Hippocampal formation (tissue), 2 donors: ENCODE results near the gene SMARCA4.
"Not testable (repeated sequence)": the region's sequence is repeated elsewhere in the genome, so short reads cannot be mapped to it uniquely, and the experiment has no call there.

Source experiments
- DNase-seq, 2 donors: peaks; one replicate each; lab custom pipeline; 2025; lab: John Stamatoyannopoulos, UW

Gene SMARCA4

DNA sequence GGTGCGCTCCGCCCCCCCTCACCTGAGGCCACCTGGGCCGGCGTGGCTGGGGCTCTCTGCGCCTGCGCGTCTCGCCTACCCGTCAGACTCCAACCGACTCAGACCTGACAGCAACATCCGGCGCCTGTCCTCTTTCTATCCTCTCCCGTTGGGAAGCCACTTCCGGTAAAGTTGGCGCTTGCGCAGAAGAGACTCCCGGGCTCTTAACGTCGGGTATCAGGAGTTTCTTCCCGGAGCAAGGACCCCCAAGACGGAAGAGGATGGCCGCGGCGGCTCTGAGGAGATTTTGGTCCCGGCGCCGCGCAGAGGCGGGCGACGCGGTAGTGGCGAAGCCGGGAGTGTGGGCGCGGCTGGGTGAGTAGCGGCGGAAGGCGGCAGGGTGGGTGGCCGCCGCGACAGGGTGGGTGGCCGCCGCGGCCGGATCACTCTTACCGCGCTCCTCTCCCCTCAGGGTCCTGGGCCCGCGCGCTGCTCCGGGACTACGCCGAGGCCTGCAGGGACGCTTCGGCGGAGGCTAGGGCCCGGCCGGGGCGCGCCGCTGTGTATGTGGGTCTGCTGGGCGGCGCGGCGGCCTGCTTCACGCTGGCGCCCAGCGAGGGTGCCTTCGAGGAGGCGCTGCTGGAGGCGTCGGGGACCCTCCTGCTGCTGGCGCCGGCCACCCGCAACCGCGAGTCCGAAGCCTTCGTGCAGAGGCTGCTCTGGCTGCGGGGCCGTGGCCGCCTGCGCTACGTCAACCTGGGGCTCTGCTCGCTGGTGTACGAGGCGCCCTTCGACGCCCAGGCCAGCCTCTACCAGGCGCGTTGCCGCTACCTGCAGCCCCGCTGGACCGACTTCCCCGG, 32.0 kb upstream of the SMARCA4 start, which contains the start of the genes TIMM29 and YIPF2:
Gene TIMM29, plus strand, starts transcription at position 249 of the 839 bp plus-strand sequence. Its CDS starts 12 bp downstream, at position 261.
Gene YIPF2, minus strand, starts transcription at position 77 of the 839 bp plus-strand sequence. CDS start 229 bp downstream, outside the sequence.
- DNase-seq, result peak; percentile 93 to 95

DNA sequence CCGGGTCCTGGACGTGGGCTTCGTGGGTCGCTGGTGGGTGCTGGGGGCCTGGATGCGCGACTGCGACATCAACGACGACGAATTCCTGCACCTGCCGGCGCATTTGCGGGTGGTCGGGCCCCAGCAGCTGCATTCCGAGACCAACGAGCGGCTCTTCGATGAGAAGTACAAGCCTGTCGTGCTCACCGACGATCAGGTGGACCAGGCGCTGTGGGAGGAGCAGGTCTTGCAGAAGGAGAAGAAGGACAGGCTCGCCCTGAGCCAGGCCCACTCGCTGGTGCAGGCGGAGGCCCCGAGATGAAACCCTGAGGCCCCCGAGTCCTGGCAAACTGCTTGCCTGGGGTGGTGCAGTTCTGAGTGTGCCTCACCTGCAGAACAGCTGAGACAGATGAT, 31.4 kb upstream of the SMARCA4 start:
- DNase-seq, result no peak

DNA sequence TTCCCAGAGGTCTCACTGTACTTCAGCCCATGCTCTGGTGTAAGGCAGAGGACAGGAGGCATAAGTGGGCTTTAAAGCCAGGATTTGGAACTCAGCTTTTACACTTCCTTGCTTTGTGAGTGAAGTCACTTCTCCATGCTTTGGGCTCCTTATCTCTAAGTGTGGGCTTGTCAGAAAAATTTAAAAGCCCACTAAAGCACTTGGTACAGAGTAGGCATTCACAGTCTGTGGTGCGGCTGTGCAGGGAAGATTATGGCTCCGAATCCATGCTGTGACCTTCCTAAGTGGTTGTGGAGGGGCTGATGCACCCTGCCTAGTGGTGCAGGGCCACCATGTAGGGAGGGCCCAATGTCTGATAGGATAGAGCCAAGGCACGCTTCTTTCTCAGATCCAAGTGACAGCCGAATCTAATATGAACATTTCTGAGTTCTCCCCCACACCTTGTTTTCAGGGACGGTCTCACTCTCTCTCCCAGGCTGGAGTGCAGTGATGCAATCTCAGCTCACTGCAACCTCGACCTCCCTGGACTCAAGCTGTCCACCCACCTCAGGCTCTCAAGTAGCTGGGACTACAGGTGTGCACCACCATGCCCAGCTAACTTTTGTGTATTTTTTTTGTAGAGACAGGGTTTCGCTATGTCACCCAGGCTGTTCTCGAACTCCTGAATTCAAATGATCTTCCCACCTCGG, 25.3 kb upstream of the SMARCA4 start:
- no peak for DNase-seq

DNA sequence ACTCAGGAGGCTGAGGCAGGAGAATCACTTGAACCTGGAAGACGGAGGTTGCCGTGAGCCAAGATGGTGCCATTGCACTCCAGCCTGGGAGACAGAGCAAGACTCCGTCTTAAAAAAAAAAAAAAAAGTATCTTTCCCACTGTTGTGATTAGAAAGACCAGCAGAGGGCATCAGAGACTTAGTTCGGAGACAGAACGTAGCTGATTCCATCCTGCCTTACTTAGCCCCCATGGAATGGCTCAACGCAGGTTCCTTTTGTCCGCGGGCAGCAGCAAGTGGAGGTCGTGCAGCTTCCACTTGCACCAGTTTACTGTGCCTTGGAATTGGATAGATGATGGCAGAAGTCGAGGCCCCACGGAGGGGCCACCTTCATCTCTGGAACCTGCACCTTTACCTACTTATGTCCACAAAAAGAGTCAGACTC, 24.2 kb upstream of the SMARCA4 start:
- peak; percentile 15 to 44 for DNase-seq

DNA sequence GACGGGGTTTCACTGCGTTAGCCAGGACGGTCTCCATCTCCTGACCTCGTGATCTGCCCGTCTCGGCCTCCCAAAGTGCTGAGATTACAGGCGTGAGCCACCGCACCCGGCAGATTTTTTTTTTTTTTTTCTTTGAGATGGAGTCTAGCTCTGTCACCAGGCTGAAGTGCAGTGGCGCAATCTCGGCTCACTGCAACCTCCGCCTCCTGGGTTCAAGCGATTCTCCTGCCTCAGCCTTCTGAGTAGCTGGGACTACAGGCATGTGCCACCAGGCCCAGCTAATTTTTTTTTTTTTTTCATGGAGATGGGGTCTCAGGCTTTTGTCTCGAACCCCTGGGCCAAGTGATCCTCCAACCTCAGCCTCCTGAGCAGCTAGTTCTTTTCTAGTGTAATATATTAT, 19.2 kb upstream of the SMARCA4 start:
- DNase-seq, result not testable (repeated sequence)

DNA sequence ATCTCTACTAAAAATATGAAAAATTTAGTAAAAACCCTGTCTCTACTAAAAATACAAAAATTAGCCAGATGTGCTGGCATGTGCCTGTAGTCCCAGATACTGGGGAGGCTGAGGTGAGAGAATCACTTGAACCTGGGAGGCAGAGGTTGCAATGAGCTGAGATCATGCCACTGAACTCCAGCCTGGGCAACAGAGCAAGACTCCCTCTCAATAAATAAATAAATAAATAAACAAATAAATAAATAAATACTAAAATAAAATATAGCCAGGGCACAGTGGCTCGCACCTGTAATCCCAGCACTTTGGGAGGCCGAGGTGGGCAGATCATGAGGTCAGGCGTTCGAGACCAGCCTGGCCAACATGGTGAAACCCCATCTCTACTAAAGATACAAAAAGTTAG, 17.4 kb upstream of the SMARCA4 start:
- DNase-seq, result not testable (repeated sequence)

DNA sequence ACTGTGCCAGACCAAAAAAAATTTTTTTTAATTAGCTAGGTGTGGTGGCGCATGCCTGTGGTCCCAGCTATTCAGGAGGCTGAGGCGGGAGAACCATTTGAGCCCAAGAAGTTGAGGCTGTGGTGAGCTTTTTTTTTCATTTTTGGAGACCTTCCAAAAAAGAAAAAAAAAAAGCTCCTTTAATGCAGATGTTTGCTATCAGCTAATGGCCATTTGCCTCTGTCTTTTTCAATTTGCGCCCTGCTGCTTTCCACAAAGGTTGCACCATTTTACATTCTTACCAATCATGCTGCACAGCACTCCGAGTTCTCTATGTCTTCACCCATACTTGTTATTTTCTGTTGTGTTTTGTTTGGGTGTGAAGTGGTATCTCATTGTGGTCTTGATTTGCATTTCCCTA, 15.6 kb upstream of the SMARCA4 start:
- DNase-seq, result no peak

DNA sequence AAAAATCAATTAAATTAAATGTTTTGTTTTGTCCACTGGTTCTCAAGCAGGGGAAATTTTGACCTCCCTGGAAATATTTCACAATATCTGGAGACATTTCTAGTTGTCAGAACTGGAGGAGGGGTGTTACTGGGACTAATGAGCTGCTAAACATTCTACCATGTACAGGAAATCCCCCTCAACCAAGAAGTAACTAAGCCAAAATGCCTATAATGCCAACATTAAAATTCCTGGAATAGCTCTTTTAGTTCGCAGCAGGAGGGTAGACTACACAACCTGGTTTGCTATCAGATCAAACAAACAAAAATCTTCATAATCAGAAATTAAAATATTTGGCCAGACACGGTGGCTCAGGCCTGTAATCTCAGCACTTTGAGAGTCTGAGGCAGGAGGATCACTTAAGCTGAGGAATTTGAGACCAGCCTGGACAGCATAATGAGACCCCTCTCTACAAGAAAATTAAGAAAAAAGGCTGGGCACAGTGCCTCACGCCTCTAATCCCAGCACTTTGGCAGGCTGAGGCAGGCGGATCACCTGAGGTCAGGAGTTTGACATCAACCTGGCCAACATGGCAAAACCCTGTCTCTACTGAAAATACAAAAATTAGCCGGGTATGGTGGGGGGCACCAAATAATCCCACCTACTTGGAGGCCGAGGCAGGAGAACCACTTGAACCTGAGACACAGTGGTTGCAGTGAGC, 13.7 kb upstream of the SMARCA4 start:
- no peak for DNase-seq

DNA sequence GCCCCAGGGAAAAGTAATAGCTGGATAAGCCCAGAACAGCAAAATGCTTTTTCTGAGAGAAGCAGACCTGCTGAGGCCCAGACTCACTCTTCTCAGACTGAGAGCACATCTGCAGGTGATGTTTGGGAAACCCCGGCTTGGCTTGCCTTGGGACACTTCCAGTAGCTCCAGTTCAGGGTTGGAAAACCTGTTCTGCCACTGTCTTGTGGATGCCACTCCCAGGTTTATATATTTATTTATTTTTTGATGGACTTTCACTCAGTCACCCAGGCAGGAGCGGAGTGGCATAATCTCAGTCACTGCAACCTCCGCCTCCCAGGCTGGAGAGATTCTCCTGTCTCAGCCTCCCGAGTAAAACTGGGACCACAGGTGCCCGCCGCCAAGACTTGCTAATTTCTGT, 8.0 kb upstream of the SMARCA4 start:
- no peak for DNase-seq

DNA sequence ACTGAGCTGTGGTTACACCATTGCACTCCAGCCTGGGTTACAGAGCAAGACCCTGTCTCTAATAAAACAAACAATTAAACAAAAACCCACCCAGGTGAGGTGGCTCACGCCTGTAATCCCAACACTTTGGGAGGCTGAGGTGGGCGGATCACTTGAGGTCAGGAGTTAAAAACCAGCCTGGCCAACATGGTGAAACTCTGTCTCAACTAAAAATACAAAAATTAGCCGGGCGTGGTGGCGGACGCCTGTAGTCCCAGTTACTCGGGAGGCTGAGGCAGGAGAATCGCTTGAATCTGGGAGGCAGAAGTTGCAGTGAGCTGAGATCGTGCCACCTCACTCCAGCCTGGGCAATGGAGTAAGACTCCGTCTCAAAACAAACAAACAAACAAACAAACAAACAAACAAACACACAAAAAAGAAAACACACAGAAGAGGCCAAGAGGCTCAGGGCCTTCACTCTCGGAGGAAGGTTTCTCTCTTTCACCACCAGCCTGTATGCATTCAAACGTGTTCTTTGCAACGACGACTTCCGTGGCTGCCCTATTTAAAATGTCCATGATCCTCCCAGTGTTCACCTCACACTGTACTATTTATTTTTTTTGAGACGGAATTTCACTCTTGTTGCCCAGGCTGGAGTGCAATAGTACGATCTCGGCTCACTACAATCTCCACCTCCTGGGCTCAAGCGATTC, 1.4 kb upstream of the SMARCA4 start:
- not testable (repeated sequence) for DNase-seq

DNA sequence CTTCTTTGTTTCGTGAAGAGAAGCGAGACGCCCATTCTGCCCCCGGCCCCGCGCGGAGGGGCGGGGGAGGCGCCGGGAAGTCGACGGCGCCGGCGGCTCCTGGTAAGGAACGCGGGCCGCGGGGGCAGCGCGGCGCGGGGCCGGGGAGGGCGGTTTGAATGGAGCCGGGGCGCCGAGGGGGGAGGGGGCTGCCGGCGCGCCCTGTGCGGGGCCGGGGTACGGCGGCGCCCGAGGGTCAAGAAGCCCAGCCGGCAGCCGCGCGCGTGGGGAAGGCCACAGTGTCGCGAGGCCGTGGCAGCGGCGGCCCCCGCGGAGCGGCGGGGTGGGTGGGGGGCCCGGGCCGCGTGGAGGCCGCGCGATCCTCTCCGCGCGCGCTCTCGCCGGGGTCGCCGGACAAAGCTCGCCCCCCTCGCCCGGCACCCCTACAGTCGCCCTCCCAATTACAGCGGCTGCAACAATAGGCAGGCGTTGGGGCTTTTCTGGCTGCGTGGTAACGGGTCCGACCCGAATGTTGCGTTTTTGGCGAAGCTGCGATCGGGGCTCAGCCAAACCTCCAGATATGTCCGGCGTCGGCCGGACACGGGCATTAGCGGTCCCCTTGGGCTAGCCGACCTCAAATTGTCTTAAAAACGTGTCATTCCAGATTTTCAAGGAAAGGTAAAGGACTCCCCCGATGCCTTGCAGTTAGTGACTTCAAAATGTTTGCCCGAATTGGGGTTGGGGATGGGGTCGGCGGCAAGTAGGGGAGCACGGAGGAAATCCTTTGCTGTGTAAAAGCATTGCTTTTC, 437 bp downstream of the SMARCA4 start:
- DNase-seq, result peak in 1 of 2 donors; percentile 70

DNA sequence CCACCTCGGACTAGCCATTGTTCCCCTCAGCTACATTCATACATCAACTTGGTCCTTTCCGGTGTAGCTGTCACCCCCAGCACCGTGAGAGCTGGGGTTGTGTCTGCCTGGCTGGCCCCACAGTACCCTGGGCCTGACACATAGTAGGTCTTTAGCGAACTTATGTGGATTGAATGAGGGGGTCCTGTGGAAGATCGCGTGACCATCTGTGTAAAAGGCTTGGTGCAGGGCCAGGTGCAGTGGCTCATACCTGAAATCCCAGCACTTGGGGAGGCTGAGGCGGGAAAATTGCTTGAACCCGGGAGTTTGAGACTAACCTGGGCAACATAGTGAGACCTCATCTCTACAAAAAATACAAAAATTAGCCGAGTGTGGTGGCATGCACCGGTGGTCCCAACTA, 2.0 kb downstream of the SMARCA4 start:
- no peak for DNase-seq

DNA sequence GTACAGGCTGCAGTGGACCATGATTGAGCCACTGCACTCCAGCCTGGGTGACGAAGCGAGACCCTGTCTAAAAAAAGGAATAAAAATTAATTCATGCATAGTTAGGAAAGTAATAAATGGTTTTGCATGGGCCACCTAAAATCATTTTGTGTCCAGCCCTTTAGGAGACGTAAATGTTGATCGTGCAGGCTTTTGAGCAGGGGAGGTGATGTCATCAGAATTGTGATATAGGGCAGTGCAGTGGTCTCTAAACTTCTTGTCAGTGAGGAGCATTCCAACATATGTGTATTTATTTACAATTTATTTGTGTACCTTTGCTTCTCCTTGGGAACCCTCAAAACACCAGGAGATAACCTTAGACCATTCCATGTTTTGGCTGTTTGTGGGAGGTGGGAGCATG, 3.0 kb downstream of the SMARCA4 start:
- DNase-seq, result no peak

DNA sequence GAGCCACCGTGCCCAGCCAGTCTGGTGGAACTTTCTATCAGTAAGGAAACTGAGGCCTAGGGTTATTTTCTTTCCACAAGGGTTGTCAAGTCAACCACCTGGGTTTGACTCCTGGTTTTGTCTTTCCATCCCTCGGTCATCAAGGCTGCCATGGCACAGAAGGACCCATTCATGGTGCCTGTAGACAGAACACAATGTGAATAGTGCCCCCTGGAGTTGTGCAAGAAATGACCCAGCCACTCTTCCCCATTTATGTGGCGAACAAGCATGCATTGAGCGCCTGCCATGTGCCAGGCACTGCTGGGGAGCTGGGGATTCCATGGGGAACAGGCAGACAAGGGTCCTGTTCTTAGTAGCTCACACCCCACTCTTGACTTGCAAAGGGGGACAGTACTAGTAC, 4.1 kb downstream of the SMARCA4 start:
- DNase-seq, result no peak

DNA sequence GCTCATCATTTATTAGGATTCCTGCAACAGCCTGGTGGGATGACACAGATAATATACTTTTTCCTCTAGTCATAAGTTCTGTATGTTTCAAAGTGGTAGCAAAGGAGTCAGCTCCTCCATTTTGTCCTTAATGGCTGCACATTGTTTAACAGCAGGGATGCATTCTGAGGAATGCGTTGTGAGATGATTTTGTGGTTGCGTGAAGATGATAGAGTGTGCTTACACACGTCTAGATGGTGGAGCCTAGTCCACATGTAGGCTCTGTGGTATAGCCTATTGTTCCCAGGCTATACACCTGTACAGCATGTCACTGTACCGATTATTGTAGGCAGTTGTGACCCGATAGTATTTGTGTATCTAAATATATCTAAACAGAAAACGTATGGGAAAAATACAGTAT, 4.6 kb downstream of the SMARCA4 start:
- DNase-seq, result no peak

DNA sequence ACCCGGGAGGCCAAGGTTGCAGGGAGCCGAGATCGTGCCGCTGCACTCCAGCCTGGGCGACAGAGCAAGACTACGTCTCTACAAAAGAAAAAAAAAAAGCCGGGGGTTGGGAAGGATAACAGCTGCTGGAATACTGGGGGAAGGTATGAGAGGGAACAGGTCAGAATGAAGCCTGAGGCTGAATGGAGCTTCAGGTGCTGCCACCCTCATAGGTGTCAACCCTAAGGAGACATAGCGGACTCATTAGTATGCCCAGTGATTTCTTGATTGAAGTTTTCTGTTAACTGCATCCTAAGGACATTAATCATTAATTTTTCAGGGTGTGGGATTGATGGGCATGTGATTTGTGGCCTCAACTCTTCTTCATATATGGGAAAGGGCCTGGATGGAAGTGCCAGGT, 6.0 kb downstream of the SMARCA4 start:
- DNase-seq, result no peak

DNA sequence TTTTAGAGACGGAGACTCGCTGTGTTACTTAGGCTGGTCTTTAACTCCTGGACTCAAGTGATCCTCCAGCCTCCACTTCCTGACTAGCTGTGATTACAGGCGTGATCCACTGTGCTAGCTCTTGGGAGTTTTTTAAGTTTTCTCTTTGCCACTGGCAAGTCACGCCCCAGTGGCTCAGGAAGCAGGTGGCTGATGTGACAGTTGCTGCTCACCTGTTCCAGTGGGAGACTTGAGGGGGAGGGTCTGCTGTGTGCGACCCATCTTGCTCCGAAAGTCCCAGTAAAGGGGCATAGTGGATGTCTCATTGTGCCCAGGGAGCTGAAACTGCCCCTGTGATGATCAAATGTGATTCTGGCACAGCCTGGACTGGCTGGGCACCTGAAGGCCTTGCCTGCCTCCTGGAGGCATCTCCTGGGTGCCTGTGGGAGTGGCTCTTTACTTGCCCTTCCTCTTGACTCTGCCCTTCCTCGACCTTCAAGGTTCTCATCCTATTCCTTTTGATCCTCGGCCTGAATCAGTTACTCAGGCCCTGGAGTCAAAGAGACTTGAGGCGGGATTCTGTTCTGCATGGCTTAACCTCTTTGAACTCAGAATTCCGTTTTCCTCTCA, 7.8 kb downstream of the SMARCA4 start:
- DNase-seq, result no peak

DNA sequence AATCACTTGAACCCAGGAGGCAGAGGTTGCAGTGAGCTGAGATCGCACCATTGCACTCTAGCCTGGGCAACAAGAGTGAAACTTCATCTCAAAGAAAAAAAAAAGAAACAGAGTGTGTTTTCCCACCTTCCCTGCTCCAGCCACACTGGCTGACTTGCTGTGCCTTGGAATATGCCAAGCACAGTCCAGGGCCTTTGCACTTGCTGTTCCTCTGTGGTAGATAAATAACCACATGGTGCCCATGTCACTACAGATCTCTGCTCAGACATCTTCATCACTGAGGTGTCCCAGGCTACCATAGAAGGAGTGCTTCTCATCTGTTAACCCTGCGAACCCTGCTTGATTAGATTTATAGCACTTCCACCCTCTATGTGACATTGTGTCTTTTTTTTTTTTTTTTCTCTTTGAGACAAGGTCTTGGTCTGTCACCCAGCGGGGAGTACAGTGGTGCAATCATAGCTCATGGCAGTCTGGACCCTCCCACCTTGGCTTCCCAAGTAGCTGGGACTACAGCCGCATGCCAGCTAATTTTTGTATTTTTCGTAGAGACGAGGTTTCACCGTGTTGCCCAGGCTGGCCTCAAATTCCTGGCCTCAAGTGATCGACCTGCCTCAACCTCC, 10.4 kb downstream of the SMARCA4 start:
- DNase-seq, result no peak

DNA sequence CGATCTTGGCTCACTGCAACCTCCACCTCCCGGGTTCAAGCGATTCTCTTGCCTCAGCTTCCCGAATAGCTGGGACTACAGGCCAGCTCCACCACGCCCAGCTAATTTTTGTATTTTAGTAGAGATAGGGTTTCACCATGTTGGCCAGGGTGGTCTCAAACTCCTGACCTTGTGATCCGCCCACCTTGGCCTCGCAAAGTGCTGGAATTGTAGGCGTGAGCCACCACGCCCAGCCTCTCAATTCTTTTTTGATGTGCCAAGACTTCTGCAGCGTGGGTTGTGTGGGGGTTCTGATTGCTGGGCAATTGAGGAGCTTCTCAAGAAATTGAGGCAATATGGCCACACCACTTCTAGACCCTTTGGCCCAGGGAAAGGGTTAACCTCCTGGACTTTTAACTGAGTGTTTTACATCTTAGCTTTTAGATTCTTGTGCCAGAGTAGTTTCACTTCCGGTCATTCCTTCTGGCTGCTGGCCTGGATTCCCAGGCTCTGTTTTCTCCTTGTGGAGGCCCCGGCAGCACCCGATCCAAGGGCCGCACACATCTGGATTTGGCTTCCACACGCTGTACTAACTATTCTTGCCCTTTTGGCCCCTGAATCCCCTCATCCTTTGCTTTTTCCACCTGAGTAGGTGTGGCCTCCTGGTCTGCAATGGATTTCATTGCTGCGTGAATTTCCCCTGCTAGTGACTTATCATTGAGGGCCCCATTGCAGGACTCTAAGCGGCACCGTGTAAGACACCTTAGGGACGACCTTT, 14.7 kb downstream of the SMARCA4 start:
- DNase-seq, result no peak
